ENCODE data around the gene ENTHD1. TPM values are rescaled to one million over a fixed set of nuclear protein-coding genes. Genes with fewer than 3 reads are reported as not detected.

Gene ENTHD1
- total RNA-seq, 1 donor from 2014 or later = 0.18 TPM

DNA sequence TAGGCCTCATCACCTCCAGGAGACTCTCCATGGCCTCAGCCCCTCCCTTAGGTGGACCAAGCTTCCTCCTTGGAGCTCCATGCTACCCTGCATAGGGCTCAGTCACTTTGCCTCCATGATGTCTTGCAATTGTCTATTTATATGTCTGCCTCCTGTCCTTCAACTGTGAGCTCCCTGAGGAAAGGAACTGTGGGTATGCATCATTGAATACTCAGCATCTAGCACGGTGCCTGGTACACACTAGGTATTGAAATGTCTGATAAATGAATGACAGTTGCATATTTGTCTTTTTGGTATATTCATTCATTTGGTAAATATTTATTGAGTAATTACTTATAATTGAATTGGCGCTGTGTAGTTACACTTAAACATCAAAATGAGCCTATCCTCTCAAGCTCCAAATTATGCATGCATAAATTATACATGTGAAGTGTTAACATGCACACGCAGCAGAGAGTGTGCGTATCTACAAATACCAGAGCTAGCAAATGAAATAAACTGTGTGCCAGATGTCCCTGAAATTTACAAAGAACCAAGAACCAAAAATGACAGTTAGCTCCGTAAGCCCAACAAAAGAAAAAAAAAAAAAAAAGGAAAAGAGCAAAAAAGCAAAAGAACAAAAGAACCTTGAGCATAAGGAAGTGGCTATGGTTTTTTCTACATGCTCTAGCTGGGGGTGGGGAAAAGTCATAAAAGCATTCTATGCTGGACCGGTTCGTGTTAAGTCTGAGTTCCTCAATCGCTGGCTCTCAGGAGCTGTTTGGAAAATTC lies 32.5 kb upstream of the ENTHD1 start:
- intact Hi-C loops (cut with micrococcal nuclease) = loop anchor here (5.0 kb wide), 1 partner anchor 394 kb away; the partner anchor contains the start of gene RPS19BP1

- intact Hi-C loops (cut with micrococcal nuclease) = loop anchor here (5.0 kb wide), 1 partner anchor 393 kb away; the partner anchor contains the start of gene RPS19BP1
These were observed 31.7 kb upstream of the ENTHD1 start for GRCh38 chr22:39925273-39925672.

DNA sequence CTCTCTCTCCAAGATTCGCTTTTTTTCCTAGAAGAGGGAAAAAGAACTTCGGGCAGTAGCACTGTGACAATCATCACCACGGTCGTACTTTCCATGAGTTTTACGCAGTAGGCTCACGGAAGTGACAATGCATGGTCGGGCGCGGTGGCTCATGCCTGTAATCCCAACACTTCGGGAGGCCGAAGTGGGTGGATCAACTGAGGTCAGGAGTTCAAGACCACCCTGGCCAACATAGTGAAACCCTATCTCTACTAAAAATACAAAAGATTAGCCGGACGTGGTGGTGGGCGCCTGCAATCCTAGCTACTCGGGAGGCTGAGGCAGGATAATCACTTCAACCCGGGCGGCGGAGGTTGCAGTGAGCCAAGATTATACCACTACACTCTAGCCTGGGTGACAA lies 30.7 kb upstream of the ENTHD1 start:
- intact Hi-C loops (cut with micrococcal nuclease) = loop anchor here (5.0 kb wide), 1 partner anchor 38 kb away; the partner anchor contains the start of gene TMA7B

GRCh38 chr22:39923696-39924095 lies 30.1 kb upstream of the ENTHD1 start:
- intact Hi-C loops (cut with micrococcal nuclease) = loop anchor here (5.0 kb wide), 1 partner anchor 39 kb away; the partner anchor contains the start of gene TMA7B

DNA sequence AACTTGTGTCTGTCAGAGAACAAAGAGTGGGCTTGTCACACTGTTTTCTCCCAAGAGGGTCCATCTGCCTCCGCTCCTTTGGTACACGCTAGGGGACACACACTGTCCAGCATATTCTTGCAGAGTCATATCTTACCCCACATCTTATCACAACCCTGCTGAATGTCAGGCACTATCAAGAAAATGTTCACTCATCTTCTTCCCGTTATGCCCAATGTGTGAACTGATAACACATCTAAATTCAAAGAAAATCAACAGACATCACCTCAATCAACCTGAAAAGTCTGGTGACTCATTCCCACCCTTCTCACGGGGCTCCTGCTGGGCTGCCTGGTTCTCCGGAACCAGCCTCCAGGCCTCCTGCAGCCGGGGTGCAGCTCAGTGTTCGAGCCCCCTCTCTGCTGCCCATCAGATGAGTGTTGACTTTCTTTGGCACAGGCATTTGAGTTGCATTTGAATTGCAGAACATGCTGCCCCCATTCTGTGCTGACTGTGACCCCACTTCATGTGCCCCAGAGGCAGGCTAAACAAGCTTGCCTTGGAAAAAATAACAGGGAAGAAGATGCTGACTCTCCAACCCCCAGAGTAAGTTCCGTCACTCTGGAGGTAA lies 26.7 kb upstream of the ENTHD1 start:
- intact Hi-C loops (cut with micrococcal nuclease) = loop anchor here (1.0 to 5.0 kb wide), 2 partner anchors 10 to 42 kb away; partner anchors contain the start of gene TMA7B

DNA sequence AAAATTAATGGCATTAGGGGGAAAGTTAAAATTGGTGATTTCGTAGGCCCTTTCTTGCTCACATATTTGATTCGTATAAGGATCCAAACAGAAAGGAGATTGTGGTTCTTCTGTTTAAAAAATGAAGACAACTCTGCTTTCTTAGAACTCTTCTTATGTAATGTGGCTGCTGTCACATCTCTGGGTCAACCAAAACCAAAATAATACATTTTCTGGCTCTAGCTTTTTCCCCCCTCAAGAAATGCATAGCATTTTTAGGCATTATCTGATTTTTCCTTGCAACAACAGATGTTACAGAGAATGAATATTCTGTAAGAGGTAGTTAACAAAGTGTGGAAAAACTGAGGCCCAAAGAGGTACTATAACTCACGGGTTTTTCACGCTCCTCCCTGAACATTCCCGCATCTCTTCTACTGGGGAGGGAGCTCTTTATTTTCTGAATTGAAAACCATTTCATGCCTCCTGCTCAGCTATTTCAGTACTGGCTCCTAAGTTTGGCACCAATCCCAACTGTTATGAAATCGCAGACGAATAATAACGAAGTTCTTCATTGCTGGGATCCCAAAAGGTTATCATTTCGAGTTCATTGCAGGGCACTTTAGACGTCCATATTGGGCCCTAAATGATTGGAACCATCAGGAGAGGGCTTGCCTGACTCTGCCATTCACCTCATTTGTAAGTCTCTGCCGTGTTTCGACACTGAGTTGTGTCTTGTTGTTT lies 24.4 kb upstream of the ENTHD1 start:
- intact Hi-C loops (cut with micrococcal nuclease) = no loop called here

- intact Hi-C loops (cut with micrococcal nuclease) = no loop called here
These were observed 23.7 kb upstream of the ENTHD1 start for GRCh38 chr22:39917197-39917643.

DNA sequence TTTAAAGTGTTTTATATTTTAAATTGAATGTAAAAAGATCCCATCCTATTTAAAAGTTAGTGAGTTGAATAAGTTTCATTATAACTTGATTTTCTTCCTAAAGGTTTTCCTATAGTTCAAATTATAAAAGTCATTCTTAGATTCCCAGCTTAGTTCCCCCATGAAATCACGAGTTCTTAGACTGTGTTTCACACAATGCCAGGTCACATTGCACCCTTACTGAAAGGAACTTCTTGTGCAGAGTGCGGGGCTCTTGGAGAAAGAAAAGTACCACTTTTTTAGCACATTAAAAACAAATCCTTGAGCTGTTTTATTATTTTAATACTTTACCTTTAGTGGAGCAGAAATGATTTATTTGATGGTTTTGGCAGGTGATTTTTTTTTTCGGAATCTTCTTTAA lies 22.9 kb upstream of the ENTHD1 start:
- intact Hi-C loops (cut with micrococcal nuclease) = no loop called here

- intact Hi-C loops (cut with micrococcal nuclease) = no loop called here
These were observed 21.8 kb upstream of the ENTHD1 start for GRCh38 chr22:39915295-39915726.

DNA sequence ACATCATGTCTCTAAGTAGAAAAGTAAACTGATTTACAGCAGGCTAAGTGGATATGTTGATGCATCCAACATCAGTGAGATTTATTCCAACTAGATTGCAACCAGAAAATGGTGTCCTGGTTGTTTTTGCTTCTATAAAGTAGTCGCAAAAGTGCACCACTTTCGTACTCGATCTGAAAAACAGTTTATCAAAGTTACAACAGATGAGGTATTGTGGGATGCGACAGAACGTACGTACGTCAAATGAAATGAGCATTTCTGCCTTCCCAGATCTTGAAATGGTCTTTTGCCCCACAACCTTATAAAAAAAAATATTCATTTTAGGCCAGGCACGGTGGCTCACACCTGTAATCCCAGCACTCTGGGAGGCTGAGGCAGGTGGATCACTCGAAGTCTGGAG lies 21.0 kb upstream of the ENTHD1 start:
- intact Hi-C loops (cut with micrococcal nuclease) = no loop called here

DNA sequence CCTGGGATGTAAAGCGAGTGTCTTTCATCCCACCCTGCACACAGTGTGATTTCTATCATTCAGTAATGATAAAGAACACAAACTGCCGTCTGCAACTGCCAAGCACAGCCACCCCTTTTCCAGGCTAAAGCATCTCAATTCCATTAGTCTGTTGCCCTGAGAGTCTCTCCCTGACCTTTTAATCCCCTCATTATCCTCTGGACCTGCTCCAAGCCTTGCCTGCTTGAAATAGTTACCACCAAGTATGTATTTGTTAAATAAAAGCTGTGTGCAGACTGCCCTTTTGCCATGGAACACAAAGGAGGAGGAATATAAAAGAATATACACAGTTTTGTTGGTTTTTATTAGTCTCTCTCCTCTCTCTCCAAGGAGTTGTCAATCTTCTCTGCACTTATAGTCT lies 20.3 kb upstream of the ENTHD1 start:
- intact Hi-C loops (cut with micrococcal nuclease) = no loop called here

DNA sequence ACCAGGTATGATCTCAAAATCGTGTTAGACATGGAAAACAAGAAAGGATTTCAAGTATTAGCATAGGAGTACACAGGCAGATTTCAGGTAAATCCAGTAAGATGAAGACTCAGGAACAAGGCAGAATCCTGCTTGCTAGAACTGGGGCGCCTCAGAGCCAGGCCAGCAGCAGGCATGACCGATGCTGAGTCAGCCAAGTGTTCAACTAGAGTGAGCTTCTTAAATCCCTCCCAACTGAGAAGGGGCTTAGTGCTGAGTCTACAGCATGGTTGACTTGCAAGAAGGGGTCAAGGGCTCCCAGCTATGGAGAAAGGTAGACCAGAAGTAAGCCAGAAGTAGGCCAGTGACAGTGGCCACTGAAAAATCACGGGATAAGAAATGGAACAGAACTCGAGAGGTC lies 19.8 kb upstream of the ENTHD1 start:
- intact Hi-C loops (cut with micrococcal nuclease) = no loop called here

DNA sequence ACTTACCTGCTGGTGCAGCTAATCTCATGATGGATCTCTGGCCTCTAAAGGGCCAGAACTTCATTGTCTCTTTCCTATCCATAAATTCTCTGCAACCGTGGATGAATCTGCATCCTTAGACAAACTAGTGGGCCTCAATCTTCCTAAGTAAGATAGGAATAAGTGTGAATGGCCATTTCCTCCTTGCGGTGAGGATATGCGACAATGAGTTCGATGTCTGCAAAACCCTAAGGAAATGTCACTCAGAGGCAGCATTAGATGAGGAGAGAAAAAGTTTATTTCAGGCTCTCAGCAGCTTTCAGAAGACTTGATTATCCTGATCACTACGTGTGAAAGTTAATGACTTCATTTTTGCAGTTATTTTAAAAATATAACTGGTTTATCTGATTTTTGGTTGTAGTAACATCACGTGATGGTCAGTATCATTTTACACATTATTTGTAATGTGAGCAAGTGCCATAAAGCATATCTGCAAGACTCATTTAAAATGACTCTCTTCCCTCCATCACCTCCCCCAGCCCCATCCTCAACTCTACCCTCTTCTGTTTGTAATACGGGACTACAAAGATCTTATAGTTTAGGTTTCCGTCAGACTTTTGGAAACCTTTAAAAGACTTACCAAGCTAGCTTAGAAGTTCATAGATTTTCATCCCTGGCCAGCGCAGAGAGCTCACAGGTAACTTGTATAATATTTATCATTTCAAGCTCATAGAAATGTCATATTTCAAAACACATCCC lies 17.5 kb upstream of the ENTHD1 start:
- intact Hi-C loops (cut with micrococcal nuclease) = loop anchor here (1.0 kb wide), 1 partner anchor 10 kb away; the partner anchor contains the start of gene GRAP2

- intact Hi-C loops (cut with micrococcal nuclease) = loop anchor here (5.0 to 10.0 kb wide), 2 partner anchors 136 to 374 kb away; partner anchors contain the start of gene RPS19BP1
These were observed 15.2 kb upstream of the ENTHD1 start for GRCh38 chr22:39908737-39909136.

DNA sequence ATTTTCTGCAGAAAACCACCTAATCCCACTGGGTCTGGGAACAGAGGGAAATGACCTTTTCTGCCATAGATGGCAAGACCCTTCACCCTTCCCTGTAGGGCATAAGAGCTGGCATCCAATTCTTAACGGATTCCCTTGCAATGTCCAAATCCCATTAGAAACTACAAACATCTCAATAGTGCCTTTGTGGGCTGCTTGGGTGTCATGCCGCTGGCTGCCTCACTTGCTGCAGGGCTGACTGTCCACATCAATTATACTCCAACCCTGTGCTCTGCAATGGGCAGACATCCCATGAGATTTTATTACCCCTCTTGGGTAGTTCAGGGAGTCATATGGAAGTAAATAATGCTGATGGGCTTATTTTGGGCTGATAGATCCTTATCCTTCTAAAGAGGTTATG lies 14.6 kb upstream of the ENTHD1 start:
- intact Hi-C loops (cut with micrococcal nuclease) = loop anchor here (5.0 to 10.0 kb wide), 2 partner anchors 136 to 373 kb away; partner anchors contain the start of gene RPS19BP1

DNA sequence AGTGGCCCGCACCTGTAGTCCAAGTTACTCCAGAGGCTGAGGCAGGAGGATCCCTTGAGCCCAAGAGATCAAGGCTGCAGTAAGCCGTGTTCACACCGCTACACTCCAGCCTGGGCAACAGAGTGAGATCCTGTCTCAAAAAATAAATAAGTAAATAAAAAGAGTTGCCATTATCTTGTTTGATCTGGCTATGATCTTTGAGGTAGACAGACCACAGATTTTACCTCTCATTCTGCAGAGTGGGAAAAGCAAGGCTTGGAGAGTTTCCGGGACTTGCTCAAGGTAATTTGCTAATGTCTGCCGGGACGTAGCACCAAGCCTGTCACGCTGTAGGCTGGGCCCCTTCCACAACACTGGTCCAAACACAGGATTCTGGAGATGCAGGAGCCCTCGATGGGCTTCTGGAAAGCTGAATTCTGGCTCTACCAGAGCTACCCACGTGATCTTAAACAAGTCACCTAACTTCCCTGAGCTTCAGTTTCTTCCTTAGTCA lies 14.1 kb upstream of the ENTHD1 start:
- intact Hi-C loops (cut with micrococcal nuclease) = loop anchor here (5.0 to 10.0 kb wide), 2 partner anchors 135 to 373 kb away; partner anchors contain the start of gene RPS19BP1

DNA sequence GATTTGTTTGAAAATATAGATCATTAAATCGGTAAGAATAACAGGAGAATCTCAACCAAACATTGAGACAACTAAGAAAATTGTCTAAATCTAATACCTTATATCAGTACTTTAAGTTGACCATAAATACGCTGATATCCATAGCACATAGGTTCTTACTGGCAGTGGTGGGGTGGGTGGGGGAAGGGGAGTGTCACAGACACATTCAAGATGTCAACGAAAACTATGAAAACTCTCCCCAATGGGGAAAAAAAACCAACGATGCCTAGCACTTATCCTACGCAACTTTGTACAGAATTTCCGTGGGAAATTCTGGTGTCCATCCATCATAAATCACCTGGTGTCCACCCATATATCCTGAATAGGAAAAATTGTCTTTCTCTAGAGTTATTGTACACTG lies 13.5 kb upstream of the ENTHD1 start:
- intact Hi-C loops (cut with micrococcal nuclease) = loop anchor here (5.0 to 10.0 kb wide), 2 partner anchors 135 to 372 kb away; partner anchors contain the start of gene RPS19BP1

DNA sequence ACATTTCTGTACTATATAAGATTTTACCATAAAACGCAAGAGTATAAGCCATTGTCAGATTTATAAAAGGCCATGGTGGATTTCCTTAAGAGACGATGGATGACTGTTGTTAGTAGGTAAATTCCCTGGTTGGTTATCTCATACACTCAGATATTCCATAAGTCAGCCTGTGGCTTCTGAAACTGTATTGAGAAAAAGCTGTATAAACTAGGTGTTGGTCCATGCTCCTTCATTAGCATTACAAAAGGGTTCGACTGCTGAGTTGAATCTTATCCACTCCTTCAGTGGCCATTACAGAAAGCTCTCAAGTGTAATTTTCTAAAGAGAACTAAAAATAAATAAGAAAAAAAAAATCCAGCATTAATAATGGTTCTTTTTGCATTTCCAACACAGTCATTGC lies 12.6 kb upstream of the ENTHD1 start:
- intact Hi-C loops (cut with micrococcal nuclease) = loop anchor here (5.0 to 10.0 kb wide), 2 partner anchors 134 to 371 kb away; partner anchors contain the start of gene RPS19BP1

- intact Hi-C loops (cut with micrococcal nuclease) = loop anchor here (5.0 to 10.0 kb wide), 2 partner anchors 133 to 371 kb away; partner anchors contain the start of gene RPS19BP1
These were observed 12.1 kb upstream of the ENTHD1 start for GRCh38 chr22:39905687-39906086.

GRCh38 chr22:39904862-39905261 lies 11.3 kb upstream of the ENTHD1 start:
- intact Hi-C loops (cut with micrococcal nuclease) = loop anchor here (5.0 to 10.0 kb wide), 4 partner anchors 57 to 370 kb away; partner anchors contain the start of genes RPS19BP1, TMA7B and TNRC6B

Measured in T-helper 2 cell treated with Interferon-gamma antibody and Interleukin-4, amounts not matched to agents 100 ng/mL and 5 ng/mL, for 36 hours (primary cell).